Jurkat, Clone E6-1 (cell line): ENCODE measurements around the gene AMACR.
A peak's percentile ranks its signal among the peaks of the same experiment; 100 is the strongest.
"Not testable (repeated sequence)": the region's sequence is repeated elsewhere in the genome, so short reads cannot be mapped to it uniquely, and the experiment has no call there.

Experiments
- DNase-seq: peaks from one replicate; pipeline ENCODE4 v3.0.0-alpha.2; 2011; ENCODE audit warnings: low read depth, low spot score
- H3K4me3 ChIP-seq: 2 replicates; pipeline ENCODE4 v1.5.1; 2011; ENCODE audit warnings: mild to moderate bottlenecking, low read length, control low read depth, moderate library complexity

The AMACR gene

DNA sequence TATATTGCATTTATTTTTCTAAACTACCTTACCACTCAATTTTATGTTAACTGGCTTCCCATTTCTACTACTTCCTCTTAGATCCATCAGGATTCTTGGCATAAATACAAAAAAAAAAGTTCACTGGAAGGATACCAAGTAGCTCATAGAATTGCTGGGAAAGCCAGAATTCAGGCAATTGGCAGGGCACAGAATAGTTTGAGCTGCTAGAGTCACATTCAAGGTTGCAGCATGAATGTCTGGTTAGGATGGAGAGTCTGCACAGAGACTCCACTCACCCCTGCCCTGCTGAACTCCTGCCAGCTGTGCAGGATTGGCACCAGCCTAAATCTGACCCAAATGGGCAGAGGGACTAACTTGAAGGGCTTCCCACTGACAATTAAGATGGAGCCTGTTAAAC lies 4.9 kb upstream of the AMACR start:
- no peak for DNase-seq
- H3K4me3 ChIP-seq: no peak overlapping the region

DNA sequence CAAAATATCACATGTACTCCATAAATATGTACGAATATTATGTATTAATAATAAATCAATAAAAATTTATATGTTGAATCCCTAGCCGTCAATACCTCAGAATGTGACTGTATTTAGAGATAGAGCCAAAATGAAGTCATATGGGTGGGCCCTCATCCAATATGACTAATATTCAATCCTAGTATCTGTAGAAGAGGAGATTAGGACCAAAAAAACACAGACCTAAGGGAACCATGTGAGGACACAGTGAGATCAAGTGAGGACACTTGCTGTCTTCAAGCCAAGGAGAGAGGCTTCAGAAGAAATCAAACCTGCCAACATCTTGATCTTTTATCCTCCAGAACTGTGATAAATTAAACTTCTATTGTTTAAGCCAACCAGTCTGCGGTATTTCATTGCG lies 3.7 kb upstream of the AMACR start:
- no peak overlapping the region for H3K4me3 ChIP-seq
- DNase-seq: no peak

DNA sequence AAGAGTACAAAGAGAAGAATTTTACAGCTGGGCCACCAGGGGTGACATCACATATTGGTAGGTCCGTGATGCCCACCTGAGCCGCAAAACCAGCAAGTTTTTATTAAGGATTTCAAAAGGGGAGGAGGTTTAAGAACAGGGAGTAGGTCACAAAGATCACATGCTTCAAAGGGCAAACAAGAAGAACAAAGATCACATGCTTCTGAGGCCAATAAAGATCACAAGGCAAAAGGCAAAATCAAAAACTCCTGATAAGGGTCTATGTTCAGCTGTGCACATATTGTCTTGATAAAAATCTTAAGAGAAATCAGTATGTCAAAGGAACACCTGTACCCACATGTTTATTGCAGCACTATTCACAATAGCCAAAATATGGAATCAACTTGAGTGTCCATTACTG lies 2.3 kb upstream of the AMACR start:
- H3K4me3 ChIP-seq, DNase-seq: not testable (repeated sequence)

DNA sequence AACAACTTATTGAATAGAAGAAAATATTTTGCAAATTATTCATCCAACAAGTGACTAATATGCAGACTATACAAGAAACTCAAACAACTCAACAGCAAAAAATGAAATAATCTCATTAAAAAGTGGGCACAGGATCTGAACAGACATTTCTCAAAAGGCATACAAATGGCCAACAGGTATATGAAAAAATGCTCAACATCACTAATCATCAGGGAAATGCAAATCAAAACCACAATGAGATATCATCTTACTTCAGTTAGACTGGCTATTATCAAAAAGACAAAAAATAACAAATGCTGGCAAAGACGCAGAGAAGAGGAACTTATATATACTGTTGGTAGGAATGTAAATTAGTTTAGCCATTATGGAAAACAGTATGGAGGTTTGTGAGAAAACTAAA lies 1.8 kb upstream of the AMACR start:
- no peak for DNase-seq
- H3K4me3 ChIP-seq: no peak overlapping the region

DNA sequence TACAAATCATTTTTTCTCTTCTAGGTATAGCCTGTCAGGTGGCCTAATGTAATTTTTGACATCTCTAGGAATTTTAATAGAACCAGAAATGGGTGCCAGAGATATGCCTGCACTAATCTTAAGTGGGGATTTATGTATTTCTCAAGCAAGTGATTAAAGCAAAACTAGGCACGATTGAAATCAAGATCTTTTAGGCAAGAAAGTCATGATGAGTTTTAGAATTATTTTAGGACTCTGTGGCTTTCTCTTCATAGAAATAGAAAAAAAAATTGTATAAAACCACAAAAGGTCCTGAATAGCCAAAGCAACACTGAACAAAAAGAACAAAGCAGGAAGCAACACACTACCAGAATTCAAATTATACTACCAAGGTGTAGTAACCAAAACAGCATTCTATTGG lies 952 bp upstream of the AMACR start:
- DNase-seq: no peak
- H3K4me3 ChIP-seq: peak overlapping the region; percentile 92

DNA sequence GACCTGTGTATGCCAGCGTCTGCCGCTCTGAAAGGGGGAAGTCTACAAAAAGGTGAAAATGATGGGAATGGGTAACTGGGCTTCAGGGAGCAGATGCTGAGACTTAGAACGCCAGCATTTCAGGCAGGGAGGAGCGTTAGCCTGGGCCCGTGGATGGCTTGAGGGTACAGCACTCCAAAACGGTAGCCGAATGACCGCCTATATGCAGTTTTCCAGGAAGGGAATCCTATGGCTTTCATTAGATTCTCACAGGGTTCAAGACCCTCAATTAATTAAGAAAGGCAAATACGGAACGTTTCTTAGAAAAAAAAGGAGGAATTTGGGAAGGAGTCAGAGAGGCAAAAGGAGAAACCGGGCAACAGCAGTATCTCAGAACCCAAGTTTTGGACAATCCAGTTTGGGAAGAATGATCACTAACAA lies 639 bp downstream of the AMACR start:
- peak overlapping the region; percentile 92 for H3K4me3 ChIP-seq
- no peak for DNase-seq

DNA sequence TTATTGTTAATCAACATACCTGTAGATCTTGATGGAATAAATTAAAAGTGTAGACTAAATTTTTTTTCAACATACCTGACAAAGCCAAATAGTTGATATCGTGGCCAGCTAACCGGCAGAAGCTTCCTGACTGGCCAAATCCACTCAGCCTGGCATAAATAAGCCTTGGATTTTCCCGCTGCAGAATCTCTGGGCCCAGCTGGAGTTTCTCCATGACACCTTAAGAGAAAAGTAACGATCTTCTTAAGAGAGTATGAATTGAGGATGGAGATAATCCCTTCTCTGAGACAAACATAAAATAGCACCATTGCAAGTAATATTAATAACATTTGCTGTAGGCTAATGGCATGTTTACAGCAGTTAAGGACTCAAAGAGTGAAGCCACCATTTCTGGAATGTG lies 2.2 kb downstream of the AMACR start:
- no peak for DNase-seq
- no peak overlapping the region for H3K4me3 ChIP-seq

DNA sequence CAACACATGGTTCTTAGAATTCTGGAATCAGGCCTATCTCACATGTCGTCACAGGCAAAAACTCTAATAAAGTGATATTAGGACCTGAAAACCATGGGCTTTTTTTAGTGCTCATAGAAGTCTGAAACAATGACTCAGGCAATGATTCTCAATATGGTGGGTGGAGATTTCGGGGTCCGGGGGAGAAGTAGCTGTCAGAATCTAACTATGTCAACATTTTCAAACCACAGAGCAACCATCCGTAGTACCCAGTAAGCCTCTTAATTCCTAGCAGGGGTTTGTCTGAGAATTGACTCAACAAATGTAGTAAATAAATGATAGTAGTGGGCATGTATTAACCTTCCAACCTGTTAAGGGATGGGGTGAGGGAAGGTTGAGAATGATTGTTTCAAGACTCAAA lies 2.6 kb downstream of the AMACR start:
- no peak for DNase-seq
- no peak overlapping the region for H3K4me3 ChIP-seq

DNA sequence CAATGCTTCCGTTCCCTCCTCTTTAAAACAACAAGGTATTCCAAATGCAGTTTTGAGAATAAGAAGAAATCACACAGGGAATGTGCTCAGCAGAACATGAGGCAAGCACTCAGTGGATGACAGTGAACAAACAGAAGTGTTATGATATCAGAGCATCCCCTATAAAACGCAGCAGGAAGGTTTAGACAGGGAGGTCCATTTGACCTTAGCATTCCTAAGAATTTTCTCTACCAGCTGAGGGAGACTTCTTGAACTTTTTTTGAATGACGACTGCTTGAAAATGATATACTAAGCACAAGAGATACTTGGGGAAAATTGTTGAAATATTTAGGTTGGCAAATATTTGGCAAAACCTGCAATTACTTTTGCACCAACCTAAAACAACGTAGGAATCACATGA lies 3.9 kb downstream of the AMACR start:
- no peak for DNase-seq
- no peak overlapping the region for H3K4me3 ChIP-seq

DNA sequence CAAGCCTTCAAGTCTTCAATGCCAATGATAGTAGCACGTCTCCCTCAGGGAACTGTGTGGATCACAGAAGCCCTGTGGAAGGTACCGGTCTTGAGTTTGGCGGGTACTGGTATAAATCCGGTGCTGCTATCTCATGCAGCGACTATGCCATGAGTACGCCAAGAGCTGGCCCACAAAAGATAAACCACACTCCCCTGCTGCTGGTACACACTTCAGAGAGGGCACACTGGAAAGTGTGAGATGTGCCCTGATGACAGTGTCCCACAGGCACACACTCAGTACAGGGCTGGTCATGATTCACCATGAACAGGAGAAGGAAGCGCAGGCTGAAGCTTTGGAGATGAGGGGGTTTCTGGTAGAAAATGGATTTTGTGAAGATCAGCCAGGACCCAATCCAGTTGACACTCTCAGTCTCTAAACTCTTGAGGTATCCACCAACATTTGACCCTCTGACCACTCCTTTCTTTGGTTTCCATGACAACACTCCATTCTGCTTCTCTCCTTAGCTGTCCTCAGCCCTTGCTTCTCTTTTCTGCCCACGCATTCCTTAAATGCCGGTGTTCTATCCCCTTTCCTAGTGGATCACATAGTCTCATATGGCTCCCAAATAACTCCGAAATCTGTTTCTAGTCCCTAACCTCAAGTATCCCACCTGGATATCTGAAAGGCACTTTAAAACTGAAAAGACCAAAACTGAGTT lies 5.1 kb downstream of the AMACR start:
- DNase-seq: no peak
- H3K4me3 ChIP-seq: no peak overlapping the region

DNA sequence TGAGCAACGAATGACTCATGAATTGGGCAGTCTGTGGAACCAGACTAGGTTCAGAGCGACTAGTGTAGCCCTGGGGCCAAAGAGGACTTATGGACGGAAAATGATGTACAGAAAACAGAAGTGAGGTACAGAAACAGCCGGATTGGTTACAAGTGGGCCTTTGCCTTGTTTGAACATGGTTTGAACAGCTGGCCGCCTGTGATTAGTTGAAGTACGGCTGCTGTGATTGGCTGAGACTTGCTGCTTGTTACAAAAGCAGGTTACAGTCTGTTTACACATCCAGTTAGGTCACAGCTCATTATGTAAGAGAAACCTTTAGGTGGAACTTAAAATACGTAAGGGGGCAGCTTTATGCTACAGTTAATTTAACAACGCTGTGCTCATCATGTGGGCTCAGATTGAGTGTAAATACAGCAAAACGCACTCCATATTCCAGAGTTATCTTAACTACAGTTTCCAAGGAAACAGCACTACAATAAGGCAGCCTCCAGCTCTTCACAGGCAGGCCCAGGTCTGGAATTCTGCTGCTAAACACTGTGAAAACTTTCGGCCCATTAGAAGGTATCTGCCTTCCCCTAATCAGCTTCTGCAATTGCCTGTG lies 6.5 kb downstream of the AMACR start:
- no peak for DNase-seq

DNA sequence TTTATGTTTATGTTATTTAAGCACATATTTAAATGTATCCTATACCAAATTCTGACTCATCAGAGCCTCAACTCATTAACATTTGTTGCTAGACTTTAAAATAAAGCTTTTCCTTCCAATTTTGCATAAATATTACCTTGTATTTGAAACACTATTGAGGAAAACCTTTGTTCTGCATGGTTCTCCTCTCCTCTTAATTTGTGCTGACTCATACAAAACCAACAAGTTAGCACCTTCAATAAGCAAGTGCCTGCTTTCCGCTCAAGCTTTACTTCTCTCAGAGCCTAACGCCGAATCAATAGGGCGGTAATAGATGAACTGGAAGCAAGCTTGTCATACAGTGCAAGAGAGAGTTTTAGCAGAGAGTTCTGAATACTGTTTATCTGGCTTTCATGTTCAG lies 7.9 kb downstream of the AMACR start:
- no peak for DNase-seq
- H3K4me3 ChIP-seq: no peak overlapping the region

More for the DNA sequence above, 6.5 kb downstream of the AMACR start:
- H3K4me3 ChIP-seq: no peak overlapping the region

DNA sequence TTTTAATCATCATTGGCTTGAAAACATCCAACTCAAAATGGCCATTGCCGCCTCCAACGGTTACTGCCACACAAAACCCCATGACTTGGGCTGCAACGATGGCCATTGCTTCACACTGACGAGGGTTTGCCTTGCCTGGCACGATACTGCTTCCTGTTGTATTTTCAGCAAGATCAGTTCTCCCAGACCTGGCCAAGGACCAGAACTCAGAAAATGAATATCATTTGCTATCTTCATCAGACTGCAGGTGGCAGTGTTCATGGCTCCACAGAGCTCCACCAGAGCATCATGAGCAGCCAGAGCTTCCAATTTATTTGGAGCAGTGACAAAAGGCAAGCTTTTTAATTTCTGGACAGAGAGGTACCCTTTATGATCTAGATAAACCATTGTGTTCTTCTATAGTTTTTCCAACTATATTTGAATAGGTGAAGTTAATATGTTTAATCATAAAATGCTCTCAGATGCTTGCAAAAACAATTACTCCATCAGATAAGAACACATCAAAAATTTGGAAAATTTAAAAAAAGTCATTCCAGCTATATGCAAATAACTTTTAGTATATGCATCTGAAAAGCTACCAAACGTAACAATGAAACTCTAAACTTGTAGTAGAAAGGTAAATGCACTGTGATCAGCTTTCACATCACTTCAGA lies 10.4 kb downstream of the AMACR start:
- H3K4me3 ChIP-seq: no peak overlapping the region
- DNase-seq: peak; percentile 19

DNA sequence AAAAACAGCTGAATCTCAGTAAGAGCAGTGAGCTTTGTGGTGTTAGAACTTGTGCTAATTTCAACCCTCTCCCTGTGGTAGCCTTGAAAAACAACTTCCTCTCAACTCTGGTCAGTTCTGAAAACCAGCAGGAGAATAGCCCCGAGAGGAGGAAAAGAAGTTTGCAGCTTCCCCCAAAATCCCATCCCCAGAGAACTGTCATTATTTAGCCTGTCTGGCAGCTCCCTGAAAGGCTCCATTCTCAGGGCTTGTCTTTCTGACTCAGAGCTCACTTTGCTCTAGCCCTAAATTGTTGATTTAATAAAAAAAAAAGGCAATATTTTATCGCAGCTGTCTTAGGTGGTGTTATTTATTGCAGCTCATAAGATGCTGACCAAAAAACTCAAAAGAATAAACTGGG lies 12.0 kb downstream of the AMACR start:
- DNase-seq: no peak
- no peak overlapping the region for H3K4me3 ChIP-seq

DNA sequence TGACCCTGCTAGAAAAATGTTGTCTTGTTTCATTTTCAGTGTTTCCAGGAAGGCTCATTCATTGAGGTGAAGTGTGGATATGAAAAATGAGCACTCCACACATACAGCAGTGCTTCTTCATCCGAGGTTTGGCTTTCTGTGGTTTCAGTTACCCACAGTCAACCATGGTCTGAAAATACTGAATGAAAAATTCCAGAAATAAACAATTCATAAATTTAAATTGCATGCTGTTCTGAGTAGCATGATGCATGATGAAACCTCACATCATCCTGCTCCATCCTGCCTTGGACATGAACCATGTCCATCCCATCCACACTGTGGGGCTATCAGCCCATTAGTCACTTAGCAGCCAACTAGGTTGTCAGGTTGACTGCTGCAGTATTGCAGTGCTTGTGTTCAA lies 13.0 kb downstream of the AMACR start:
- no peak for DNase-seq

DNA sequence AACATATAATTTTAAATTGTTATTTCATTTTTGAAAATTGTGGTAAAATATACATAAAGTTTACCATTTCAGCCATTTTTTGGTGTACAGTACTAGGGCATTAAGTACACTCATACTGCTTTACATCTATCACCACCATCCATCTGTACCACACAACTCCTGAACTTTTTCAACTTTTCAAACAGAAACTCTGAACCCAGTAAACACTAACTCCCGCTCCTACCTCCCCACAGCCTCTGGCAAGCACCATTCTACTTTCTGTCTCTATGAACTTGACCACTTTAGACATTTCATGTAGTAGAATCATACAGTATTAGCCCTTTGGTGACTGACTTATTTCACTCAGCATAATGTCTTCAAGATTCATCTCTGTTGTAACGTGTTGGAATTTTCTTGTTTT lies 15.0 kb downstream of the AMACR start:
- H3K4me3 ChIP-seq: no peak overlapping the region
- no peak for DNase-seq

More for the DNA sequence above, 13.0 kb downstream of the AMACR start:
- H3K4me3 ChIP-seq: no peak overlapping the region

DNA sequence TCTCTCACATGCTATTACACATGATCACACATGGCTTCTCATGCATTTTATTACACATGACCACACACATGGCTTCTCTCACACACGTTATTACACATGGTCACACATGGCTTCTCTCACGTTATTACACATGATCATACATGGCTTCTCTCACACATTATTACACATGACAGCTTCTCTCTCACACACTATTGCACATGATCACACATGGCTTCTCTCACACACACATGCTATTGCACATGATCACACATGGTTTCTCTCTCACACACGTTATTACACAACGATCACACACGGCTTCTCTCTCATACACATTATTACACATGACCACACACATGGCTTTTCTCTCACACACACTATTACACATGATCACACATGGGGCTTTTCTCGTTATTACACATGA lies 22.4 kb downstream of the AMACR start:
- H3K4me3 ChIP-seq: no peak overlapping the region
- no peak for DNase-seq

DNA sequence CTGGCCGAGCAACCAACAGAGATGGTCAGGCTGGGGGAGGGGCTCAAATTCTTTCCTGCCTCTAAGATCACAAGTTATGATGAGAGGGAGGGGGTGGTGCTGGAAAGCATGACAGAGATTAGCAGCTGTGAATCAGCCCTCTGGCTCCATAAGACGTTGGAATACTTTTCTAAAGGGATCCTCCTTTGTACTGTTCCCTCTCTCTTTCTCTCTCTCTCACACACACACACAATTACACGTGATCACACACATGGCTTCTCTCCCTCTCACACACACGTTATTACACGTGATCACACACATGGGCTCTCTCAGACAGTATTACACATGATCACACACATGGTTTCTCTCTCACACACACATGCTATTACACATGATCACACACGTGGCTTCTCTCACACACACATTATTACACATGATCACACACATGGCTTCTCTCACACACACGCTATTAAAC lies 23.2 kb downstream of the AMACR start, which contains the start of gene SLC45A2:
SLC45A2 (minus strand) TSS at position 23 of the 454 bp plus-strand sequence. CDS start 110 bp downstream, outside the sequence.
- DNase-seq: no peak
- H3K4me3 ChIP-seq: no peak within 1 kb of the TSS

DNA sequence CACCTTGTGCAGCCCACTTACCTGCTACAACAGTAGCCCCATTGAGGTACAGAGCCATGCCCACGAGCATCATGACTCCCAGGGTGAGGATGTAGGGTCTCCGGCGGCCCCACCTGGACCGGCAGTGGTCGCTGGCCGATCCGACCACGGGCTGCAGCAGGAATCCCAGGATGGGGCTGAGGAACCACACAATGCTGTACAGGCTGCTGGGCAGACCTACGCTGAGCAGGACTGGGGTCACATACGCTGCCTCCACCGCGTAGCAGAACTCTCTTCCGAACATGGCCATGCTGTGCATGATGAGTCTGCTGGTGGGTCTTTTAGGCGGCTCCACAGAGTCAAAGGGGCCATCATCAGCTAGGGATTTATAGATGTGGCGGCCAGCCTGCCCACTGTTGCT lies 23.7 kb downstream of the AMACR start:
- no peak for DNase-seq
- H3K4me3 ChIP-seq: no peak overlapping the region

DNA sequence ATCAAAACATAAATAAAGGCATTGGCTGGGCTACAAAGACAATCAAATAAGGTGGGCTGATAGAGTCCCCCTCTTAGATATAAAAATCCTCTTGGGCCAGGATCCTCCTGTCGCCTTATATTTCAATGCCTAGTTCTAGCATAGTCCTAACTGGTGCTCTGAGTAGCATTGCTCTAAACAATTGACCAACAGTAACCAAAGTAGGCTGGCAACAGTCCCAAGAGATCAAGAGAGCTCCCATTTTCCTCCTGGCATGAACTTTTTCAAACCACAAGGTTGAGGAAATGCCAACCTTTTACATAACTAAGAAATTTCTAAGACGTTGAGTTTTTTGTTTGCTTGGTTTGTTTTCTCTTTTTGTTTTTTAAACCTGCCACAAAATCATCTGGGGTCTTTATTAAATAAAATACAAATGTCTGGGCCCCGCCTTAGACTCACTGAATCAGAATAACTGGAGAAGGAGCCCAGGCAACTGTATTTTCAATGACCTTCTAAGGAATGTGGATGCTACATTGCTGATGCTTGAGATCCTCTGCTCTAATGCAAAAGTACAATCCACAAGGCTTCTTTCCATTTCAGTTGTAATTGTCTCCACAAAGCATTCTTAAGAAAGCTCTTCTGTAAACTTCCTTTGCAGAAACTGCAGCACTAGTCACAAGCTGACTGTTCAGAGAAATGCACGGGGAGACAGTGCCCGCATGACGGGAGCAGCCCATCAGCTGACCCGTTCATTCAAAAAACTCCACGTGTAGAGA lies 26.3 kb downstream of the AMACR start:
- DNase-seq: no peak
- H3K4me3 ChIP-seq: no peak overlapping the region
